Liver (tissue), 9 donors: Measurements from ENCODE around the gene RPS6KA2. TPM values are rescaled to one million over a fixed set of nuclear protein-coding genes. Genes with fewer than 3 reads are reported as not detected.
A peak's percentile ranks its signal among the peaks of the same experiment; 100 is the strongest.

ENCODE experiments used
- DNase-seq: peaks from one replicate; pipeline ENCODE4 v3.0.0-alpha.2; 2017; ENCODE audit warnings: low spot score
- H3K27ac ChIP-seq, 2 donors: one replicate each; pipeline ENCODE4 v1.7.0; 2013; ENCODE audit warnings: inconsistent platforms in 2 of 2, low read length in 2 of 2, control low read depth in 1 of 2, low read depth in 1 of 2, mild to moderate bottlenecking in 1 of 2
- H3K27me3 ChIP-seq, 4 donors: one replicate each; pipeline versions ENCODE4 v1.6.1 to v1.7.0; 2013; ENCODE audit warnings: low read length in 3 of 4, inconsistent platforms in 1 of 4, mild to moderate bottlenecking in 1 of 4, moderate library complexity in 1 of 4; ENCODE audit not compliant: control insufficient read depth in 4 of 4, insufficient read depth in 4 of 4
- H3K36me3 ChIP-seq, 4 donors: one replicate each; pipeline versions ENCODE4 v1.6.1 to v1.7.0; 2013; ENCODE audit warnings: low read length in 3 of 4, mild to moderate bottlenecking in 3 of 4, low read depth in 1 of 4, moderate library complexity in 1 of 4; ENCODE audit not compliant: control insufficient read depth in 4 of 4, insufficient read depth in 3 of 4
- H3K4me1 ChIP-seq, 4 donors: one replicate each; pipeline versions ENCODE4 v1.6.1 to v1.7.0; 2013; ENCODE audit warnings: low read length in 3 of 4, mild to moderate bottlenecking in 3 of 4, moderate library complexity in 1 of 4; ENCODE audit not compliant: control insufficient read depth in 4 of 4, insufficient read depth in 4 of 4
- H3K4me3 ChIP-seq, 3 donors: one replicate each; pipeline versions ENCODE4 v1.6.1 to v1.7.0; 2013; ENCODE audit warnings: low read length in 3 of 3, control low read depth in 1 of 3, low read depth in 1 of 3, mild to moderate bottlenecking in 1 of 3
- H3K9ac ChIP-seq, 2 donors: one replicate each; pipeline ENCODE4 v1.7.0; 2013; ENCODE audit warnings: low read length in 2 of 2, mild to moderate bottlenecking in 2 of 2, moderate library complexity in 2 of 2, control low read depth in 1 of 2, low read depth in 1 of 2
- H3K9me3 ChIP-seq, 4 donors: one replicate each; pipeline versions ENCODE4 v1.6.1 to v1.7.0; 2013; ENCODE audit warnings: low read length in 3 of 4; ENCODE audit not compliant: control insufficient read depth in 4 of 4
- ATF3 ChIP-seq: IDR thresholded peaks from 2 replicates; pipeline ENCODE4 v1.6.1; 2016; ENCODE audit warnings: antibody characterized with exemption
- CTCF ChIP-seq: fragments of 150-350 bp; IDR thresholded peaks from 2 replicates; pipeline ENCODE4 v1.5.1; 2017; ENCODE audit warnings: improper control_type of control experiment, low read depth, low read length; ENCODE audit not compliant: missing input control
- EGR1 ChIP-seq, 2 donors: IDR thresholded peaks; 2 replicates each; pipeline ENCODE4 v1.6.1; 2016 to 2018; ENCODE audit warnings: antibody characterized with exemption in 2 of 2, low read depth in 2 of 2
- FOXA1 ChIP-seq: IDR thresholded peaks from 2 replicates; pipeline ENCODE4 v1.6.1; 2016; ENCODE audit warnings: antibody characterized with exemption
- FOXA2 ChIP-seq: IDR thresholded peaks from 2 replicates; pipeline ENCODE4 v1.6.1; 2016; ENCODE audit warnings: antibody characterized with exemption
- GABPA ChIP-seq, 2 donors: IDR thresholded peaks in 1 of 2; conservative IDR thresholded peaks in 1 of 2; 2 replicates each; pipeline ENCODE4 v1.6.1; 2016; ENCODE audit warnings: antibody characterized with exemption in 2 of 2, mild to moderate bottlenecking in 1 of 2, moderate library complexity in 1 of 2
- HNF4A ChIP-seq, 2 donors: conservative IDR thresholded peaks; 2 replicates each; pipeline ENCODE4 v1.6.1; 2016; ENCODE audit warnings: antibody characterized with exemption in 2 of 2, mild to moderate bottlenecking in 2 of 2
- HNF4G ChIP-seq: IDR thresholded peaks from 2 replicates; pipeline ENCODE4 v1.6.1; 2016; ENCODE audit warnings: antibody characterized with exemption
- JUND ChIP-seq, 2 donors: IDR thresholded peaks; 2 replicates each; pipeline ENCODE4 v1.6.1; 2016; ENCODE audit warnings: antibody characterized with exemption in 2 of 2
- MAX ChIP-seq: IDR thresholded peaks from 2 replicates; pipeline ENCODE4 v1.6.1; 2016; ENCODE audit warnings: antibody characterized with exemption
- NR2F2 ChIP-seq: IDR thresholded peaks from 2 replicates; pipeline ENCODE4 v1.6.1; 2016; ENCODE audit warnings: antibody characterized with exemption
- RAD21 ChIP-seq, 2 donors: IDR thresholded peaks; 2 replicates each; pipeline ENCODE4 v1.6.1; 2016; ENCODE audit warnings: antibody characterized with exemption in 2 of 2, mild to moderate bottlenecking in 2 of 2
- REST ChIP-seq: IDR thresholded peaks from 2 replicates; pipeline ENCODE4 v1.6.1; 2016; ENCODE audit warnings: antibody characterized with exemption, mild to moderate bottlenecking
- RXRA ChIP-seq, 2 donors: IDR thresholded peaks; 2 replicates each; pipeline ENCODE4 v1.6.1; 2017 to 2018; ENCODE audit warnings: antibody characterized with exemption in 2 of 2, mild to moderate bottlenecking in 1 of 2
- SP1 ChIP-seq: IDR thresholded peaks from 2 replicates; pipeline ENCODE4 v1.6.1; 2018; ENCODE audit warnings: antibody characterized with exemption, mild to moderate bottlenecking
- TAF1 ChIP-seq: conservative IDR thresholded peaks from 2 replicates; pipeline ENCODE4 v1.6.1; 2016; ENCODE audit warnings: antibody characterized with exemption, mild to moderate bottlenecking
- YY1 ChIP-seq: IDR thresholded peaks from 2 replicates; pipeline ENCODE4 v1.6.1; 2016; ENCODE audit warnings: antibody characterized with exemption, mild to moderate bottlenecking
- ZBTB33 ChIP-seq: IDR thresholded peaks from 2 replicates; pipeline ENCODE4 v1.6.1; 2016; ENCODE audit warnings: antibody characterized with exemption
- WGBS: extraction: QIAGEN DNeasy Blood & Tissue Kit; methylation state at CpG from one replicate; pipeline ENCODE4 v1.1.7; 2013; 5-methylcytosine and 5-hydroxymethylcytosine counted together
- polyA plus RNA-seq, 2 donors: library from polyadenylated mRNA; stranded (reverse) in 1 of 2; unstranded in 1 of 2; fragments of 200-250 nt in 1 of 2; fragments of >200 nt in 1 of 2; fragmentation: Nextera tagmentation in 1 of 2; extraction: Ambion mirVana in 1 of 2; gene quantifications; one replicate each; pipeline versions ENCODE4 v1.2.1 to v1.2.3, GENCODE V29; 2013 to 2015
- total RNA-seq, 2 donors: library from RNA; depleted of rRNA; stranded (reverse); fragments of >200 nt; gene quantifications; one replicate each; pipeline ENCODE4 v1.2.3, GENCODE V29; 2014
- donor health status: healthy.
- donor health status: healthy.
- donor health status: healthy.
- donor health status: healthy.
- donor health status: healthy.

The RPS6KA2 gene
- total and polyA plus RNA-seq, 4 donors: 2.5 to 9.0 (median 5.0) TPM

- peaks cover 4 to 21% (median 17%) of the 10 kb centered on the region in 4 donors for H3K36me3 ChIP-seq
- H3K9me3 ChIP-seq: no peaks in the 10 kb centered on the region
- H3K4me1 ChIP-seq: peaks cover 9 to 27% (median 17%) of the 10 kb centered on the region in 4 donors
- no peaks in the 10 kb centered on the region for H3K27me3 ChIP-seq
- H3K9ac ChIP-seq: no peak overlapping the region
- peak overlapping the region; percentile 87 to 91 for H3K27ac ChIP-seq
- no peak overlapping the region for H3K4me3 ChIP-seq
- TF ChIP-seq FOXA2 (peak; percentile 92), CTCF (no peak), NR2F2 (peak; percentile 84), GABPA (IDR thresholded peaks at IDR 0.05 in 1 of 2, conservative IDR thresholded peaks at IDR 0.05 in 1 of 2) (peak; percentile 36 to 79), EGR1 (IDR thresholded peaks at IDR 0.05; ENCODE audit: low read depth in 2 of 2) (peak; percentile 46 to 86), MAX (peak; percentile 93), RXRA (IDR thresholded peaks at IDR 0.05) (peak; percentile 94 to 98), YY1 (peak; percentile 86), JUND (IDR thresholded peaks at IDR 0.05) (peak; percentile 75 to 90), REST (peak; percentile 73), FOXA1 (peak; percentile 85), ATF3 (peak; percentile 85), SP1 (peak; percentile 90), TAF1 (peak; percentile 31), RAD21 (IDR thresholded peaks at IDR 0.05) (peak; percentile 61 to 64), HNF4A (conservative IDR thresholded peaks at IDR 0.05) (peak; percentile 86 to 93), ZBTB33 (peak; percentile 94), HNF4G (peak; percentile 75)
- 20% methylated on average over 3 of the region's 3 CpGs for WGBS
- peak; percentile 45 for DNase-seq
These were observed 266.0 kb downstream of the RPS6KA2 start for GRCh38 chr6:166361077-166361429.
